ENCODE measurements around the gene PRKD1. TPM values are rescaled to one million over a fixed set of nuclear protein-coding genes. Genes with fewer than 3 reads are reported as not detected.
A peak's percentile ranks its signal among the peaks of the same experiment; 100 is the strongest.

PRKD1 gene
- 19.2 TPM for total RNA-seq

DNA sequence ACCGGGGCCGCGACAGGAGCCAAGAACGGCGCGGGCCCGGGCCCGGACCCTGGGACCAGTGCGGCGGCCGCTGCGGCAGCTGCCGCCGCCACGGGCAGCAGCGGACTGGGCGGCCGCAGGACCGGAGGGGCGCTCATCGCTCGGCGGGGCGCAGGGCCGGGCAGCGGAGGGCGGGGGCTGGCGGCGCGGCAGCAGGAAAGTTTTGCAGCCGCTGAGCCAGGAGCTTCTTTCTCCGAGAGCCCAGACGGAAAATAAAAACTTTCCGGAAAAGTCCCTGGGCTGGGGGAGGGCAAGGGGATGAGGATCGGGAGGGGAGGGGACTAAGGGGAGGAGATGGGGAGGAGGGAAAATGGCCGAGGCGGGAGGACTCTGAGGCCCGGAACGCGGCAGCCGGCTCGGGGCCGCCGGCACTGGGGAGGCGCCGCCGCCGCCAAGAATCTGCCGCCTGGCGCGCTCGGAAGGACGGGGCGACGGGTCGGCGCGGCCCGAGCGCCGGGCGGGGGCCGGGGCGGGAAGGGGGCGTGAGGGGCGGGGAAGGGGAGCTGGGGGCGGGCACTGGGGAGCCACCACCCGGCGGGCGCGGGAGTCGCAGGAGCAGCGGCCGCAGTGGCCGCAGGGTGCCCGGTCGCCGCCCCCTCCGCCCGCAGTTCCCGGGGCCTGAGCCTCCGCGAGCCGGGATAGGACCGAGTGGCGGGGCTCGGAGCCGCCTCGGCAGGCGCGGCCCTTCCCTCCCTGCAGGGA, at the start of gene PRKD1:
PRKD1 (minus strand) TSS at position 472 of the 741 bp plus-strand sequence.
- peak; percentile 85 for DNase-seq

DNA sequence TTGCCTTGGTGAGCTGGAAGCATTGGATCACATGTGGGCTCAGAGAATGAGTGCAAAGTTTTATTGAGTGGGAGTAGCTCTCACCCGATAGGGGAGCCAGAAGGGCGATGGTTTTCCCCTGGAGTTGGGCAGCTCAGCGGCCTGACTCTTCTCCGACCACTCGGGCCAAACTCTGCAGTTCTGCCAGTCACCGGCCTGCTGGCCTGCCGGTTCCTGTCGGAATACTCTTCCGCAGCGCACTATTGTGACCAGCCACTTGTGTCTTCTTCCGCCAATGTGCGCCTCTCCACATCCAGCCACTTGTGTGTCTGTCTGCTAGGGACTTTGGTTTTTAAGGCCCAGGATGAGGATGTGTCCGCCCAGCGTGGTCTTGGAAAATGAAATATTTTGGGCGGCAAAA, 43.5 kb upstream of the PRKD1 start:
- no peak for DNase-seq

DNA sequence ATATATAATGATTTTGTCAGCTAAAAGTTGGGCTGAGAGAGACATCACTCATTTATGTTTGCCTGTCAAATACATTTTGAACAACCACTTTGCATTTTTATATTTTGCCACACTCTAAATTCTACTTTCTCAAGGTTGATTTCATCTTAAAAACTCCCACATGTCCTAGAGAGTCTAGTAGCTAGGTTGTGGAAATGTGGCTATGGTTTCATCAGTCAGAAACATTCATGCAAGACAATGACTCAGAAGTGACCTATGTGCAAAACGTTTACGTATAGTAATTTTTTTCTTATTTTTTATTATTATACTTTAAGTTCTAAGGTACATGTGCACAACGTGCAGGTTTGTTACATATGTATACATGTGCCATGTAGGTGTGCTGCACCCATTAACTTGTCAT, 27.4 kb upstream of the PRKD1 start:
- no peak for DNase-seq

DNA sequence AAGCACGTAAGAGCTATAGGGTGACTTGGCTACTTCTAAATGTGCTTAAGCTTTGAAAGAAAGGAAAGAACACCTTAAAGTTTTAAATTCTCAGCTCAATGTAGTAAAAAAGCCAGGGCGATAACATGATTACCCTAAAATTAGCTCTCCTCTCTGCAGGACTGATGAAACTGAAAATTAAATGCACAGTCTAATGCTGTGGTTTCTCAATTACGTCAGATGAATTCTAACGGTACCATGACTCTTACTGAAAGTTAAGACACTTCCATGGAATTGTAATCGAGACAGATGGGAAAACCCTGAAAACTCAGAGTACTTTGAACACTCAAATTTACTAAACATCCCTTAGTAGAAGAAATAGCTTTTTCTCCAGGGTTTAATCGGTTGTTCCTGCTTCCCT, 25.9 kb upstream of the PRKD1 start:
- no peak for DNase-seq

DNA sequence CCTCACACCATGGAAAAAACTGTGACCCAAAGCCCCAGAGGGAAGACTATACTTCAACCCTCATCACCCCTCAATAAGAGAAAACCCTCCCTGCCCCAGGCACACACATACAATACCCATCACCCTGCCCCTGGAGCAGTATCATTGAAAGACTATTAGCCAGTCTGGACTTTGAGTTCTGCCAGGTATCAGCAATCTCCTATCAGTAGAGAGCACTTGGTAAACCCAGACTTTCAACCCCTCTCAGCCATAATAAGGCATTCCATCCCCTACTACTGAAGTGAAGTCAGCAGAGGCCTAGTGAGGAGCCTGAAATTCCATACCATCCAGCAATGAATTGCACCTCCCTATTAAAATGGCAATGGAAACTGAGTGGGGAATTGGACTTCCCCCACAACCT, 16.4 kb upstream of the PRKD1 start:
- DNase-seq: no peak

DNA sequence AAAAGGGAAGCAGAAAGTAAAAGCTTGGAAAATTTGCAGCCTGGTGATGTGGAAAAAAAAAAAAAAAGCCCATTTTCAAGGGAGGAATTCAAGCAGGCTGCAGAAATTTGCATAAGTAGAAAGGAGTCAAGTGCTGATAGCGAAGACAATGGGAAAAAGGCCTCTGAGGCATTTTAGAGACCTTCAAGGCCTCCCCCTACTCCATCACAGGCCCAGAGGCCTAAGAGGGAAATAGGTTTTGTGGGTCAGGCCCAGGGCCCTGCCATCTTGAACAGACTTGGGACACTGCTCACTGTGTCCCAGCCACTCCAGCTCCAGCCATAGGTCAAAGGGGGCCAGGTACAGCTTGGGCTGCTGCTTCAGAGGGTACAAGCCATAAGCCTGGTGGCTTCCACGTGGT, 13.8 kb upstream of the PRKD1 start:
- no peak for DNase-seq

DNA sequence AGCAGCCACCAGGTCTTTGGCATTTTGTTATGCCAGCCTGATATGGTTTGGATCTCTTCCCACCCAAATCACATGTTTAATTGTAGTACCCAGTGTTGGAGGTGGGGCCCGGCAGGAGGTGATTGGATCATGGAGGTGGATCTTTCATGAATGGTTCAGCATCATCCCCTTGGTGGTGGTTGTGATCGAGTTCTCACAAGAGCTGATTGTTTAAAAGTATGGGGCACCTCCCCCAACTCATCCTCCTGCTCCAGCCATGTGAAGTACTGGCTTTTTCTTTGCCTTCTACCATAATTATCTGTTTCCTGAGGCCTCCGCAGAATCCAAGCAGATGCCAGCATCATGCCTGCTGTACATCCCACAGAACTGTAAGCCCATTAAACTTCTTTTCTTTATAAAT, 12.8 kb upstream of the PRKD1 start:
- no peak for DNase-seq

DNA sequence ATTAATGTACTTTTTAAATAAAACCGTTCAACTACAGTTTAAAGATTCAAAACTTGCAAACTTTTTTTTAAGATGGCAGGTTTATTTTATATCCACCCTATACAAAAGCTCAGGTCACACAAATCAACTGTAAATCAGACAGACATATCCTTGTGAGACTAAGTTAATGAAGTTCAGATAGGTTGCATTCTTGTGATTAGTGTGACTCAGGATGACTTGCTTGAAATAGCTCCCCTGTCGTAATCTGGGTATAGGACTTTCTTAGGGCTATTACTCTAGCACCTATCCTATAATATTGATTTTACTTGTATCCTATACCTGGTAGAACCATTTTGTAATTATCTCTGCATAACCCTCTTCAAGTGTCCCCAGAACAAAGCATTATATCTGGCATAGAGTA, 9.5 kb upstream of the PRKD1 start:
- DNase-seq: no peak

DNA sequence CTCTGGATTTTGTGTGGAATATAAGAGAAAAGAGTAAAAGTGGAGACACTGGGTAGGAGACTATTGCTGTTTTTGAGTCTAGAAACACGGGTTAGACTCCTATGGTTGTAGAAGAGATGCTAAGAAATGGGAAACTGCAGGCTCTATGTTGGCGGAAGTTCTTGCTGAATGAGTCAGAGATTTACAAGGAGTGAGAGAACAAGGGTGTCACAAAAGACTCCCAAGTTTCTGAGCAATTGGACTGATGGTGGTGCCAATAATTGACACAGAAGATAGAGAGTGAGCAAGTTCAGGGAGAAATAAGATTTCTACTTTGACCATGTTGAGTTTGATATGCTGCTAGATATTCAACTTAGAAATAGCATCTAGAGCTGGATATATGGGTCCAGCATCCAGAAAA, 2.6 kb upstream of the PRKD1 start:
- DNase-seq: no peak

DNA sequence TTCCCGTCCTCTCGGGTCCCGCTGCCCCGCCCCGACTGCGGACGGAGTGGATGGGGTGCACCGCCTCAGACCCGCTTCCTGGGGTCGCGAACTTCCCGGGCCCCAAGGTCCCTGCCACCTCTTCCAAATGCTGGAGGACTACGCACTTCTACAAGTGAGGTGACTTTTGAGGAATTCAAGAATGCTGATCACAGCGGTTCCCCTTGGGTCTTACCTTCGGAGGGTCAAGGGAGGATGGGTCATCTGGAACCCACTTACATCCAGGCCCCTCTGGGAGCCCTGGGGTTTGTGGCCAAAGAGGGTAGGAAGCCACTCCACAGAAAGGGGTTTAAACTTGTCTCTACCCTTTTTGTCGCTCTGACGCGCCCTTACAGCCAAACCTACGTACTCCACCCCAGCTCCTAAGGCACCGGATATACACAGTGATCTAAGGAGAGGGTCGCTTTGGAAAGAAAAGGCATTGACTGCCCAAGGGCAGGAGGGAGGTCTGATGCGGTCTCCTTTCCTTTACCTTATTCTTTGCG, 532 bp upstream of the PRKD1 start:
- DNase-seq: peak; percentile 29

DNA sequence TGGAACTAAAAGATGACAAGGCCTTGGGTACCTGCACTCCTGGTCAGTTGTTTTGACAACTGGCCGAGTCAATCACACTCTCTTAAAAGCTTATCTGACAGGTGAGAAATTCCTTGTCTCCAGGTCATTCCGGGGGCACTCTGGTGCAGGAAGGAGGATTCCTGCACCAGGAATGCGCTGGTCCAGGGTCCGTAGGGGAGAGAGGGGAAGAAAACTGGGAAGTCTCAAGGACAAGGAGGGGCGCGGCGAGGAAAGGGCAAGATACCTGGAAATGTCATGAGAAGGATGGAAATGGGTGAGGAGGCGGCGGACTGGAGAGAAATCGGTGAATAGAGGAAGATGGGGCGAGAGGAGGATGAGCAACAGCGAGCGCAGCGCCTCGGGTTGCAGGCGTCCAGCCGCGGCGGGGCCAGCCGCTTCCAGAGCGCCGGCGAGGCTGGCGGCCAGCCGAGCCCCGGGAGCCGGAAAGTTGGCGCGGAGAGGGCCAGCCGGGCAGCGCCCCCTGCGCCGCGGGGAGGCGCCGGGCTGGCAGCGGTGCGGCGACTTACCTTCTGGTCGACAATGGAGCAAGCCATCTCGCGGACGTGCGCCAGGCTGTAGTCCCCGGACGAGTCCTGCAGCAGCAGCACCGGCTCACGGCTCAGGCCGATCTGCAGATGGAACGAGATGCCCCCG, 809 bp downstream of the PRKD1 start:
- peak; percentile 68 for DNase-seq

DNA sequence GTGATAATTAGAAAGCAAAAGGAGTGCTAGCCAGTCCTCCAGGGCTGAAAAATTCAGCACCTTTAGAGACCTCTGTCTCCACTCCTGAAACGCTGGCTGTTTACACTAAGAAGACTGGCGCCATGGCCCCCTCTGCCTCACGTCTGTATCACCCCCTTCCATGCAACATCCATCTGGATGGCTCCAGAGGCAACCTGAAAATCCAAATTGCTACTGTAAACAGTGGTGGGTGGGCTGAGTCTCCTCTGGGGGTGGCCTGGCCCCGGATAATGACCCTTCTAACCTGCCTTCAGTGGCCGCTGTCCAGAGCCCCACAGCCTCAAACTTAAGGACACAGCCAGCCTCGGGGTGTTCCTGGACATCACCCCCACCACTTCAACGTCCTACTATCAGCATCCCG, 1.4 kb downstream of the PRKD1 start:
- peak; percentile 9 for DNase-seq

DNA sequence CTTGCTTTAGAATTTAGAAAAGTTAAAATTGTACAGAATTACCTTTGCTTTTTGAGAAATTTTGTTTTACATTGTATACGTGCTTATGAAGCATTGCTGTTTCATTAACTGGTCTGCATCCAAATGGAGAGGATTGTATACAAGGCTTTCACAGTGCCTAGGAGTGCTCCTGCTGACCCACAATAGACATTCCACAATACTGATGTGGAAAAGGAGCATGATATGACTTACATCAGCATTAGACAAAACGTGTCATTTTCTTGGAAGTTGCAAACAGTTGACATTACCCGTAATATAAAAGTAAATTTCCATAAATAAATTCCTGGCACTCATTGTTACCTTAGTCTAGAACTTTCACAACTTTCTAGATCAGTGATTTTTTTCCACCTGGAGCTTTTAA, 1.9 kb downstream of the PRKD1 start:
- no peak for DNase-seq

DNA sequence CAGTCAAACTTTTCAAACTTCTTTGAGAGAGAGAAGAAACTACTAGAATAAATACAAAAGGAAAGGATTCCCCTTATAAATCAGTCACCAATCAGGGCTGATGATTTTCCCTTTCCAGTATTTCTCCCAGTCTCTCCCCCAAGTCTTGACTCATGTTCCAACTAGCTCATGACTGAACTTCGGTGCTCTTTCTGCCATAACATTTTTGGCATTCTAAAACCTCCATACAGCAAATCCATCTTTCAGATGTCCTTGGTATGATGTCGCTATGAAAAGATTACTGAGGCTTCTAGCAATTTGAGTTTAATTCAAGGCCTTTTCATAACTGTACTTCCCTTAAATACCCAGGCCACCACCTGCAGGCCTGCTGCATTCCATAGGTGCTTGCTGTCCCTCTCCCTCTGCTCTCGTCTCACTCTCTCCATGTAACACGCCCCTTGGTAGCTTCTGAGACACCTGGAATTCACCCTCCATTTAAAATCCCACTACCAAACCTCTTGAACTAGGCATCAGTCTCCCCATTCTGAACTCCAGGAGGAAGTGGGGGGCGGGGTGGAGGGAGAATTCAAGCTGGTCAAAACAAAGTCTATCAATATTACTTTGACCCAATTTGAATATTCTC, 2.4 kb downstream of the PRKD1 start:
- no peak for DNase-seq

DNA sequence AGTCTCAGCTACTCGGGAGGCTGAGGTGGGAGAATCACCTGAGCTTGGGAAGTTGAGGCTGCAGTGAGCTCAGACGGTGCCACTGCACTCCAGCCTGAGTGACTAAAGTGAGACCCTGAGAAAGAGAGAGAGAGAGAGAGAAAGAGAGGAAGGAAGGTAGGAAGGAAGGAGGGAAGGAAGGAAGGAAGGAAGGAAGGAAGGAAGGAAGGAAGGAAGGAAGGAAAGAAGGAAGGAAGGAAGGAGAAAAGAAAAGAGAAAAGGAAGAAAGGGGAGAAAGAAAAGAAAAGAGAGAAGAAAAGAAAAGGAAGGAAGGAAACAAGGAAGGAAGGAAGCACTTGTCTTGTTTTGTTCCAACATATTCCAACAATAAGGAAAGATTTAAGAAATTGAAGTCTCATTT, 7.8 kb downstream of the PRKD1 start:
- no peak for DNase-seq

DNA sequence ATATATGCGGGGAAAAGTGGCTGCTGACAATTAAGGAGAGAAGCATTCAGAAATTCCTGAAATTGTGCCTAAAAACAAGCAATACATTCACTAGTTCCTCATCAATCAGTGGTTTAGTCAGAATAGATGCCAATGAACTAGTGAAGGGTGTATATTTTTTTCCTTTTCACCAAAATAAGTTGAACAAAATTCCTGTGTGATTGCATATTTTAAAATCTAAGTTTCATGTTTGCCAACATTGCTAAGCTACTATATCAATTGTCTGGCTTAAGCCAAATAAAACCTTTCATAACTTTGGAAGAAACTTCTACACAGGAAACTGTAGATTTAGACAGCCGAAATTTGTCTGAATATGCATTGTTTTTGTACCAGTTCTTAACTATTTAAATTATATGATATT, 8.7 kb downstream of the PRKD1 start:
- no peak for DNase-seq

DNA sequence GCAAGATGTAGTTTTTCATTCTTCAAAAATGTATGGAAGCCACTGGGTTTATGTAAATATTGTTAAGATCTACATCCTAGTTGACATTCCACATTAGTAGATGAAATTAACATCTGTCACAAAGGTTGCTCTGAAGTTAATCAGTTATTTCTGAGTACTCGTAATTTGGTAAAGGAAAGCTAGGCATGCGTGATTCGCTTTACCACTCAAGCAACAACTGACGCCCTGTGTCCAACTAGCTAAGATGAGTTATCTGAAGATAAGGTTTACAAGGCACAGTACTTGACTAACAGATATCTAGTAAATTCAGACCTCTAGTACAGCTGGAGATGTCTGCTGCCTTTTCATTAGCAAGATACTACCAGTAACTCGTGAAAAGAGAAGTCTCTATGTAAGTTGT, 14.1 kb downstream of the PRKD1 start:
- no peak for DNase-seq

DNA sequence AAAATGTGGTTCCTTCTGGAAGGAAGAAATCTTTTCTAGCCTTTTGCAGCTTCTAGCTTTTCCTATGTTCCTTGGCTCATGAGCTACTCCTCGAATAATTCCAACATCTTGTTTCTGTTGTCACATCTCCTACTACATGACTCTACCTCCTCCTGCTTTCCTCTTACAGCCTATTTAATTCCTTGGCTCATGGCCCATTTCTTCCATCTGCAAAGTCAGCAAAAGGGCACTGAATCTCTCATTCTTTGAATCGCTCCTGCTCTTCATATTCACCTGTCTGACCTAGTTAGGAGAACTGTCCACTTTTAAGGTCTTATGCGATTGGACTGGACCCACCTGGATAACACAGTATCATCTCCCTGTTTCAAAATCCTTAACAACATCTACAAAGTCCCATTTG, 15.8 kb downstream of the PRKD1 start:
- DNase-seq: no peak

DNA sequence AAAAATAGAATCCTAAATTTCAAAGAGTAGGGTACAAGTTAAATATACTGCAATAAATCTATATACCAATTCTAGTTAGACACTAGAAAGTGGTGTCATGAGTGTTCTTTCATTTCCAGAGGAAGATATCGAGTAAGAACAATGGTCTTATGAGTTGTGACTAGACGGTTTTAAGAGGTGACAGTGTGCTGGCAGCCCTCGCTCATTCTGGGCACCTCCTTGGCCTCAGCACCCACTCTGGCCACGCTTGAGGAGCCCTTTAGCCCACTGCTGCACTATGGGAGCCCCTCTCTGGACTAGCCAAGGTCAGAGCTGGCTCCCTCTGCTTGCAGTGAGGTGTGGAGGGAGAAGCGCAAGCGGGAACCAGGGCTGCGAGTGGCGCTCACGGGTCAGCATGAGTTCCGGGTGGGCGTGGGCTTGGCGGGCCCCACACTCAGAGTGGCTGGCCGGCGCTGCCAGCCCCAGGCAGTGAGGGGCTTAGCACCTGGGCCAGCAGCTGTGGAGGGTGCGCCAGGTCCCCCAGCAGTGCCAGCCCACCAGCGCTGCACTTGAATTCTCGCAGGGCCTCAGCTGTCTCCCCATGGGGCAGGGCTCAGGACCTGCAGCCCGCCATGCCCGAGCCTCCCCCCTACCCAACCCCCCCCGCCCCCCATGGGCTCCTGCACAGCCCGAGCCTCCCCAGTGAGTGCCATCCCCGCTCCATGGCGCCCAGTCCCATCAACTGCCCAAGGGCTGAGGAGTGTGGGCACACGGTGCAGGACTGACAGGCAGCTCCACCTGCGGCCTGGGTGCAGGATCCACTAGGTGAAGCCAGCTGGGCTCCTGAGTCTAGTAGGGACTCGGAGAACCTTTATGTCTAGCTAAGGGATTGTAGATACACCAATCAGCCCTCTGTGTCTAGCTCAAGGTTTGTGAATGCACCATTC, 18.7 kb downstream of the PRKD1 start:
- DNase-seq: no peak

DNA sequence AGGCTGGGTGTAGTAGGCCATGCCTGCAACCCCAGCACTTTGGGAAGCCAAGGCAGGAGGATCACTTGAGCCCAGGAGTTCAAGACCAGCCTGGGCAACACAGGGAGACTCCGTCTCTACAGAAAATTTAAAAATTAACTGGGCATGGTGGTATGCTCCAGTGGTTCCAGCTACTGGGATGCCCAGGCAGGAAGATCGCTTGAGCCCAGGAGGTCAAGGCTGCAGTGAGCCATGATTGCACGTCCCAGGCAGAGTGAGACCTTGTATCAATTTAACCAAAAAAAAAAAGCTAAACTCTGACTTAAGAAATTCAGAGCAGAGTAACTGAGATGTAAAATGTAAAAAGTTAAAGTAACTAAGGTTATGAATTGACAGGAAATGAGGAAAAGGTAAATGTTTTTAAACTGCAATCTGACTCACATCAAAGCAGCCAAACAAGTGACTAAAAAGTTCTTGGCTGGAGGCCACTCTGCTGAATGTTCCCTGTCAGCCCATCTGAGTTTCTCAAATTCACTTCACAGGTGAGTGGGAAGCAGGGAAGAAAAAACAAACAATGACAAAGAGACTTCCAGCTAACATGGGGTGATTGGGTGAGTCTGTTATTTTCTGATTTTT, 21.3 kb downstream of the PRKD1 start:
- DNase-seq: no peak

DNA sequence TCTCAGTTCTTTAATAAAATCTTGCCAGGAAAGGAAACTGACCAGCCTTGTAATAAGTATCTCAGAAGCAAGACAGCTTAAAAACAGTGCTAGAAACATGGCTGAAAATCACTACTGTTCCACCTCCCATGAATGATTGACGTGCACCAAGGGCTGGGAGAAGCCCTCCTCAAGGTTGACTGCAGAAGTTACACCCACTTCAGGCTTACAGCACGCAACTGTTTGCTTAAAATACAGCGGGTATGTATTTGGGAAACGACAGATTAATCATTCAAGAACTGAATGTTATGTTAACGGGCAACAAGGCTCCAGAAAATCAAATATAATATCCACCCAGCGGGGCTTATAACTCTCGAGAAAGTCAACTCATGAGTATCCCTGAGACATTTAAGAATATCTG, 22.1 kb downstream of the PRKD1 start:
- DNase-seq: no peak

Measured in tongue (tissue), 2 donors.